ENCODE results near the gene FAM240A. TPM values are rescaled to one million over a fixed set of nuclear protein-coding genes. Genes with fewer than 3 reads are reported as not detected.

FAM240A gene
- total RNA-seq, 3 donors from 2014 or later: not detected

- Mint-ChIP-seq H3K27me3 (ENCODE audit: low read depth) (peaks cover 11% of the 10 kb centered on the region), H3K4me1 (ENCODE audit: low read depth) (no peaks in the 10 kb centered on the region), H3K36me3 (ENCODE audit: insufficient read depth) (peaks cover 2% of the 10 kb centered on the region), H3K4me3 (no peak overlapping the region), H3K9me3 (peaks cover 6% of the 10 kb centered on the region)
- ATAC-seq (no peak), DNase-seq (no peak)
These were observed 44.6 kb downstream of the FAM240A start for GRCh38 chr3:46656778-46657556.

- ATAC-seq: no peak
- no peak overlapping the region for H3K4me3 Mint-ChIP-seq
- peaks cover 6% of the 10 kb centered on the region for H3K27me3 Mint-ChIP-seq (ENCODE audit: low read depth)
- no peaks in the 10 kb centered on the region for H3K4me1 Mint-ChIP-seq (ENCODE audit: low read depth)
- no peak for DNase-seq
- no peaks in the 10 kb centered on the region for H3K36me3 Mint-ChIP-seq (ENCODE audit: insufficient read depth)
- no peaks in the 10 kb centered on the region for H3K9me3 Mint-ChIP-seq
These were observed 47.0 kb downstream of the FAM240A start for GRCh38 chr3:46659285-46659684.

- ATAC-seq: no peak
- H3K9me3 Mint-ChIP-seq: no peaks in the 10 kb centered on the region
- H3K27me3 Mint-ChIP-seq (ENCODE audit: low read depth): peaks cover 4% of the 10 kb centered on the region
- H3K4me1 Mint-ChIP-seq (ENCODE audit: low read depth): no peaks in the 10 kb centered on the region
- no peak overlapping the region for H3K4me3 Mint-ChIP-seq
- DNase-seq: no peak
- no peaks in the 10 kb centered on the region for H3K36me3 Mint-ChIP-seq (ENCODE audit: insufficient read depth)
These were observed 47.7 kb downstream of the FAM240A start for GRCh38 chr3:46660003-46660402.

- no peak for ATAC-seq
- Mint-ChIP-seq H3K27me3 (ENCODE audit: low read depth) (peaks cover 4% of the 10 kb centered on the region), H3K9me3 (no peaks in the 10 kb centered on the region), H3K36me3 (ENCODE audit: insufficient read depth) (no peaks in the 10 kb centered on the region), H3K4me1 (ENCODE audit: low read depth) (no peaks in the 10 kb centered on the region), H3K4me3 (no peak overlapping the region)
- no peak for DNase-seq
These were observed 48.5 kb downstream of the FAM240A start for GRCh38 chr3:46660543-46661523.

GRCh38 chr3:46661776-46662766 lies 49.7 kb downstream of the FAM240A start:
- ATAC-seq (no peak), DNase-seq (no peak)
- Mint-ChIP-seq H3K9me3 (no peaks in the 10 kb centered on the region), H3K4me1 (ENCODE audit: low read depth) (no peaks in the 10 kb centered on the region), H3K36me3 (ENCODE audit: insufficient read depth) (no peaks in the 10 kb centered on the region), H3K4me3 (no peak overlapping the region), H3K27me3 (ENCODE audit: low read depth) (peaks cover 6% of the 10 kb centered on the region)

- no peaks in the 10 kb centered on the region for H3K9me3 Mint-ChIP-seq
- no peaks in the 10 kb centered on the region for H3K4me1 Mint-ChIP-seq (ENCODE audit: low read depth)
- no peak overlapping the region for H3K4me3 Mint-ChIP-seq
- no peaks in the 10 kb centered on the region for H3K36me3 Mint-ChIP-seq (ENCODE audit: insufficient read depth)
- DNase-seq: no peak
- H3K27me3 Mint-ChIP-seq (ENCODE audit: low read depth): peaks cover 6% of the 10 kb centered on the region
- no peak for ATAC-seq
These were observed 50.6 kb downstream of the FAM240A start for GRCh38 chr3:46662771-46663551.

- DNase-seq (no peak), ATAC-seq (no peak)
These were observed 51.3 kb downstream of the FAM240A start for GRCh38 chr3:46663591-46664135.

GRCh38 chr3:46664188-46664970 lies 52.1 kb downstream of the FAM240A start:
- H3K36me3 Mint-ChIP-seq (ENCODE audit: insufficient read depth): no peaks in the 10 kb centered on the region
- no peaks in the 10 kb centered on the region for H3K4me1 Mint-ChIP-seq (ENCODE audit: low read depth)
- H3K27me3 Mint-ChIP-seq (ENCODE audit: low read depth): peaks cover 6% of the 10 kb centered on the region
- H3K9me3 Mint-ChIP-seq: no peaks in the 10 kb centered on the region
- ATAC-seq (no peak), DNase-seq (no peak)
- H3K4me3 Mint-ChIP-seq: no peak overlapping the region

More at GRCh38 chr3:46663591-46664135, 51.3 kb downstream of the FAM240A start:
- Mint-ChIP-seq H3K4me1 (ENCODE audit: low read depth) (no peaks in the 10 kb centered on the region), H3K27me3 (ENCODE audit: low read depth) (peaks cover 6% of the 10 kb centered on the region), H3K9me3 (no peaks in the 10 kb centered on the region), H3K36me3 (ENCODE audit: insufficient read depth) (no peaks in the 10 kb centered on the region), H3K4me3 (no peak overlapping the region)

GRCh38 chr3:46664971-46665762 lies 52.8 kb downstream of the FAM240A start:
- Mint-ChIP-seq H3K4me3 (no peak overlapping the region), H3K9me3 (no peaks in the 10 kb centered on the region)
- no peak for ATAC-seq

GRCh38 chr3:46665763-46666452 lies 53.6 kb downstream of the FAM240A start:
- H3K4me1 Mint-ChIP-seq (ENCODE audit: low read depth): no peaks in the 10 kb centered on the region
- DNase-seq: no peak
- no peak overlapping the region for H3K4me3 Mint-ChIP-seq
- no peak for ATAC-seq
- H3K9me3 Mint-ChIP-seq: no peaks in the 10 kb centered on the region
- H3K27me3 Mint-ChIP-seq (ENCODE audit: low read depth): peaks cover 6% of the 10 kb centered on the region
- no peaks in the 10 kb centered on the region for H3K36me3 Mint-ChIP-seq (ENCODE audit: insufficient read depth)

More at GRCh38 chr3:46664971-46665762, 52.8 kb downstream of the FAM240A start:
- Mint-ChIP-seq H3K27me3 (ENCODE audit: low read depth) (peaks cover 6% of the 10 kb centered on the region), H3K4me1 (ENCODE audit: low read depth) (no peaks in the 10 kb centered on the region), H3K36me3 (ENCODE audit: insufficient read depth) (no peaks in the 10 kb centered on the region)
- DNase-seq: no peak

- H3K36me3 Mint-ChIP-seq (ENCODE audit: insufficient read depth): no peaks in the 10 kb centered on the region
- no peaks in the 10 kb centered on the region for H3K4me1 Mint-ChIP-seq (ENCODE audit: low read depth)
- no peak overlapping the region for H3K4me3 Mint-ChIP-seq
- ATAC-seq: no peak
- H3K9me3 Mint-ChIP-seq: no peaks in the 10 kb centered on the region
- peaks cover 6% of the 10 kb centered on the region for H3K27me3 Mint-ChIP-seq (ENCODE audit: low read depth)
- DNase-seq: no peak
These were observed 54.1 kb downstream of the FAM240A start for GRCh38 chr3:46666453-46666845.

Data from activated T-cell treated with anti-CD3 and anti-CD28 coated beads, Interleukin-2, amount 50 U/mL, for 4 hours (primary cell).